ENCODE measurements around the gene TNS3. TPM values are rescaled to one million over a fixed set of nuclear protein-coding genes. Genes with fewer than 3 reads are reported as not detected.

The TNS3 gene
- polyA plus RNA-seq, 1 donor, result 66.7 TPM

- H3K9me3 ChIP-seq (ENCODE audit: control insufficient read depth, low read depth, low read length), result no peaks in the 10 kb centered on the region
- WGBS (ENCODE audit: insufficient coverage, low lambda C conversion rate), result 60% methylated on average over 3 of the region's 64 CpGs
- H3K4me3 ChIP-seq (ENCODE audit: low read length), result peak overlapping the region; percentile 57
- H3K36me3 ChIP-seq (ENCODE audit: control insufficient read depth, insufficient read depth, low read length), result no peaks in the 10 kb centered on the region
- H3K27ac ChIP-seq (ENCODE audit: low read length), result peak overlapping the region; percentile 24
- H3K4me1 ChIP-seq (ENCODE audit: control insufficient read depth, insufficient read depth, low read length), result peaks cover 7% of the 10 kb centered on the region
- peak; percentile 56 to 77 for DNase-seq
- H3K27me3 ChIP-seq (ENCODE audit: control insufficient read depth, insufficient read depth, low read length), result no peaks in the 10 kb centered on the region
Measured at GRCh38 chr7:47254081-47254977, 327.6 kb downstream of the TNS3 start.

- no CpG with 5 or more reads among the region's 14 CpGs for WGBS (ENCODE audit: insufficient coverage, low lambda C conversion rate)
- Histone ChIP-seq H3K36me3 (ENCODE audit: control insufficient read depth, insufficient read depth, low read length) (no peaks in the 10 kb centered on the region), H3K27me3 (ENCODE audit: control insufficient read depth, insufficient read depth, low read length) (no peaks in the 10 kb centered on the region), H3K9me3 (ENCODE audit: control insufficient read depth, low read depth, low read length) (no peaks in the 10 kb centered on the region), H3K4me1 (ENCODE audit: control insufficient read depth, insufficient read depth, low read length) (peaks cover 7% of the 10 kb centered on the region), H3K27ac (ENCODE audit: low read length) (peak overlapping the region; percentile 24), H3K4me3 (ENCODE audit: low read length) (peak overlapping the region; percentile 57)
- DNase-seq, result peak; percentile 47 to 78
Measured at GRCh38 chr7:47253650-47254080, 328.2 kb downstream of the TNS3 start.

- H3K9me3 ChIP-seq (ENCODE audit: control insufficient read depth, low read depth, low read length), result no peaks in the 10 kb centered on the region
Measured at GRCh38 chr7:47252675-47253074, 329.2 kb downstream of the TNS3 start.

GRCh38 chr7:47249361-47249760, 332.6 kb downstream of the TNS3 start:
- H3K9me3 ChIP-seq (ENCODE audit: control insufficient read depth, low read depth, low read length), result no peaks in the 10 kb centered on the region
- no peak for DNase-seq
- WGBS (ENCODE audit: insufficient coverage, low lambda C conversion rate), result 100% methylated on average over 1 of the region's 2 CpGs
- H3K4me1 ChIP-seq (ENCODE audit: control insufficient read depth, insufficient read depth, low read length), result peaks cover 7% of the 10 kb centered on the region
- H3K36me3 ChIP-seq (ENCODE audit: control insufficient read depth, insufficient read depth, low read length), result no peaks in the 10 kb centered on the region
- H3K4me3 ChIP-seq (ENCODE audit: low read length), result no peak overlapping the region
- H3K27me3 ChIP-seq (ENCODE audit: control insufficient read depth, insufficient read depth, low read length), result no peaks in the 10 kb centered on the region
- H3K27ac ChIP-seq (ENCODE audit: low read length), result no peak overlapping the region

More at GRCh38 chr7:47252675-47253074, 329.2 kb downstream of the TNS3 start:
- no peaks in the 10 kb centered on the region for H3K27me3 ChIP-seq (ENCODE audit: control insufficient read depth, insufficient read depth, low read length)
- no peaks in the 10 kb centered on the region for H3K36me3 ChIP-seq (ENCODE audit: control insufficient read depth, insufficient read depth, low read length)
- H3K4me1 ChIP-seq (ENCODE audit: control insufficient read depth, insufficient read depth, low read length), result peaks cover 7% of the 10 kb centered on the region
- WGBS (ENCODE audit: insufficient coverage, low lambda C conversion rate), result no CpG with 5 or more reads among the region's 5 CpGs
- no peak overlapping the region for H3K4me3 ChIP-seq (ENCODE audit: low read length)
- no peak overlapping the region for H3K27ac ChIP-seq (ENCODE audit: low read length)
- no peak for DNase-seq

GRCh38 chr7:47248797-47249196, 333.1 kb downstream of the TNS3 start:
- DNase-seq, result no peak
- H3K4me3 ChIP-seq (ENCODE audit: low read length), result no peak overlapping the region
- WGBS (ENCODE audit: insufficient coverage, low lambda C conversion rate), result no CpG with 5 or more reads among the region's 3 CpGs
- no peak overlapping the region for H3K27ac ChIP-seq (ENCODE audit: low read length)
- H3K36me3 ChIP-seq (ENCODE audit: control insufficient read depth, insufficient read depth, low read length), result no peaks in the 10 kb centered on the region
- no peaks in the 10 kb centered on the region for H3K9me3 ChIP-seq (ENCODE audit: control insufficient read depth, low read depth, low read length)
- no peaks in the 10 kb centered on the region for H3K27me3 ChIP-seq (ENCODE audit: control insufficient read depth, insufficient read depth, low read length)
- H3K4me1 ChIP-seq (ENCODE audit: control insufficient read depth, insufficient read depth, low read length), result peaks cover 6% of the 10 kb centered on the region

- no peaks in the 10 kb centered on the region for H3K27me3 ChIP-seq (ENCODE audit: control insufficient read depth, insufficient read depth, low read length)
- no peak overlapping the region for H3K4me3 ChIP-seq (ENCODE audit: low read length)
- no peak overlapping the region for H3K27ac ChIP-seq (ENCODE audit: low read length)
- no peaks in the 10 kb centered on the region for H3K4me1 ChIP-seq (ENCODE audit: control insufficient read depth, insufficient read depth, low read length)
- 100% methylated on average over 1 of the region's 5 CpGs for WGBS (ENCODE audit: insufficient coverage, low lambda C conversion rate)
- DNase-seq, result no peak
- H3K9me3 ChIP-seq (ENCODE audit: control insufficient read depth, low read depth, low read length), result no peaks in the 10 kb centered on the region
- H3K36me3 ChIP-seq (ENCODE audit: control insufficient read depth, insufficient read depth, low read length), result no peaks in the 10 kb centered on the region
Measured at GRCh38 chr7:47247132-47247531, 334.8 kb downstream of the TNS3 start.

- Histone ChIP-seq H3K9me3 (ENCODE audit: control insufficient read depth, low read depth, low read length) (no peaks in the 10 kb centered on the region), H3K4me3 (ENCODE audit: low read length) (no peak overlapping the region), H3K36me3 (ENCODE audit: control insufficient read depth, insufficient read depth, low read length) (no peaks in the 10 kb centered on the region), H3K27me3 (ENCODE audit: control insufficient read depth, insufficient read depth, low read length) (no peaks in the 10 kb centered on the region), H3K27ac (ENCODE audit: low read length) (no peak overlapping the region), H3K4me1 (ENCODE audit: control insufficient read depth, insufficient read depth, low read length) (no peaks in the 10 kb centered on the region)
- DNase-seq, result no peak
Measured at GRCh38 chr7:47244692-47245091, 337.2 kb downstream of the TNS3 start.

GRCh38 chr7:47241112-47242065, 340.5 kb downstream of the TNS3 start:
- Histone ChIP-seq H3K4me3 (ENCODE audit: low read length) (no peak overlapping the region), H3K4me1 (ENCODE audit: control insufficient read depth, insufficient read depth, low read length) (no peaks in the 10 kb centered on the region), H3K9me3 (ENCODE audit: control insufficient read depth, low read depth, low read length) (no peaks in the 10 kb centered on the region), H3K27me3 (ENCODE audit: control insufficient read depth, insufficient read depth, low read length) (no peaks in the 10 kb centered on the region), H3K27ac (ENCODE audit: low read length) (no peak overlapping the region), H3K36me3 (ENCODE audit: control insufficient read depth, insufficient read depth, low read length) (no peaks in the 10 kb centered on the region)
- DNase-seq, result peak in 1 of 2 donors; percentile 9
- 100% methylated on average over 3 of the region's 10 CpGs for WGBS (ENCODE audit: insufficient coverage, low lambda C conversion rate)

GRCh38 chr7:47239931-47240421, 341.9 kb downstream of the TNS3 start:
- 100% methylated on average over 1 of the region's 3 CpGs for WGBS (ENCODE audit: insufficient coverage, low lambda C conversion rate)
- no peak overlapping the region for H3K4me3 ChIP-seq (ENCODE audit: low read length)
- H3K27ac ChIP-seq (ENCODE audit: low read length), result no peak overlapping the region
- H3K9me3 ChIP-seq (ENCODE audit: control insufficient read depth, low read depth, low read length), result no peaks in the 10 kb centered on the region
- DNase-seq, result no peak
- no peaks in the 10 kb centered on the region for H3K4me1 ChIP-seq (ENCODE audit: control insufficient read depth, insufficient read depth, low read length)
- H3K27me3 ChIP-seq (ENCODE audit: control insufficient read depth, insufficient read depth, low read length), result no peaks in the 10 kb centered on the region
- H3K36me3 ChIP-seq (ENCODE audit: control insufficient read depth, insufficient read depth, low read length), result no peaks in the 10 kb centered on the region

GRCh38 chr7:47239034-47239433, 342.9 kb downstream of the TNS3 start:
- H3K27ac ChIP-seq (ENCODE audit: low read length), result no peak overlapping the region
- no peak for DNase-seq
- no peak overlapping the region for H3K4me3 ChIP-seq (ENCODE audit: low read length)
- WGBS (ENCODE audit: insufficient coverage, low lambda C conversion rate), result no CpG with 5 or more reads among the region's 7 CpGs
- H3K36me3 ChIP-seq (ENCODE audit: control insufficient read depth, insufficient read depth, low read length), result no peaks in the 10 kb centered on the region
- no peaks in the 10 kb centered on the region for H3K9me3 ChIP-seq (ENCODE audit: control insufficient read depth, low read depth, low read length)
- no peaks in the 10 kb centered on the region for H3K4me1 ChIP-seq (ENCODE audit: control insufficient read depth, insufficient read depth, low read length)
- H3K27me3 ChIP-seq (ENCODE audit: control insufficient read depth, insufficient read depth, low read length), result no peaks in the 10 kb centered on the region

Data from large intestine (tissue), 3 donors.